Tibial nerve (tissue), 4 donors: Measurements from ENCODE around the gene XRN2. TPM values are rescaled to one million over a fixed set of nuclear protein-coding genes. Genes with fewer than 3 reads are reported as not detected.

Experiments
- DNase-seq, 2 donors: peaks; one replicate each; pipeline ENCODE4 v3.0.0-alpha.2; 2019; ENCODE audit warnings: low spot score in 2 of 2
- H3K27ac ChIP-seq, 4 donors: fragments of 200-600 bp; sonication (generic) in 3 of 4; one replicate each; pipeline ENCODE4 v1.5.1; 2017 to 2019; ENCODE audit warnings: mild to moderate bottlenecking in 1 of 4
- H3K27me3 ChIP-seq, 2 donors: fragments of 200-600 bp; sonication (generic) in 1 of 2; one replicate each; pipeline versions ENCODE4 v1.5.1 to v1.6.0; 2017 to 2019
- H3K36me3 ChIP-seq, 3 donors: fragments of 200-600 bp; sonication (generic); one replicate each; pipeline ENCODE4 v1.5.1; 2018 to 2019
- H3K4me1 ChIP-seq, 4 donors: fragments of 200-600 bp; sonication (generic) in 3 of 4; one replicate each; pipeline ENCODE4 v1.5.1; 2017 to 2019
- H3K4me3 ChIP-seq, 4 donors: fragments of 200-600 bp; sonication (generic) in 3 of 4; one replicate each; pipeline ENCODE4 v1.5.1; 2017 to 2019; ENCODE audit warnings: mild to moderate bottlenecking in 1 of 4, moderate library complexity in 1 of 4
- H3K9me3 ChIP-seq, 4 donors: fragments of 200-600 bp; sonication (generic) in 3 of 4; one replicate each; pipeline ENCODE4 v1.5.1; 2017 to 2019
- EP300 ChIP-seq, 2 donors: sonication (generic); formaldehyde crosslinking; IDR thresholded peaks; one replicate each; pipeline ENCODE4 v1.6.1; 2017; ENCODE audit warnings: antibody characterized with exemption in 2 of 2, mild to moderate bottlenecking in 1 of 2
- POLR2A ChIP-seq, 2 donors: fragments of 450-650 bp; IDR thresholded peaks; one replicate each; pipeline ENCODE4 v1.6.1; 2017; ENCODE audit warnings: antibody characterized with exemption in 2 of 2, mild to moderate bottlenecking in 2 of 2, moderate library complexity in 2 of 2
- WGBS, 2 donors: methylation state at CpG; one replicate each; pipeline ENCODE4 v1.1.5; 2018; 5-methylcytosine and 5-hydroxymethylcytosine counted together
- small RNA-seq: library from RNA; depleted of rRNA; stranded (forward); fragments of <200 nt; gene quantifications from one replicate; pipeline ENCODE3, GENCODE V24; 2016
- total RNA-seq, 4 donors: library from RNA; depleted of rRNA; stranded (reverse); fragments of >200 nt; gene quantifications; one replicate each; pipeline ENCODE4 v1.1.0, GENCODE V29; 2016
- TF ChIP-seq, protein P1 (sequence below), 5 experiments: fragments of 200-600 bp in 3 of 5; fragments of 450-650 bp in 2 of 5; sonication (generic) in 3 of 5; IDR thresholded peaks; one replicate each; pipeline ENCODE4 v1.5.1; 2016 to 2019; ENCODE audit warnings: antibody characterized with exemption in 5 of 5, mild to moderate bottlenecking in 3 of 5, moderate library complexity in 2 of 5

XRN2 gene
- total RNA-seq, 4 donors from 2014 or later: 46.1 to 58.2 (median 53.0) TPM

DNA sequence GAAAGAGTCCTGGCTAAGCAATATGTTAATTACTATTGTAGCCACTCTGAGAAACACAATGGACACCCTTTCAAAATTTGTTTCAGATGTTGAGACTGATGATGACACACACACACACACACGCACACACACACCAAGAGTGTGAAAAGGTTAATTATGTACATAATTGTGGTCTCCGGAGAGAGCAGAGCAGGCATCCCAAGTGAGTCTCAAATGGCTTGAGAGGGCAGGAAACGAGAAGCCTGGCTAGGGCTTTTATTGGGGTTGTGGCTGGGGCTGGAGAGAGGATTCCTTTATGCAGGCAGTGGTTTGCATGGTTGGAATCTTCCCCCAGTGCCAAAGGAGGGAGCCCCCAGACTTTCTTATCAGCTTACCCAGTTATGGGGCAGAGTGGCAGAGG is 132.4 kb downstream of the XRN2 start:
- DNase-seq: no peak
- H3K27me3 ChIP-seq: no peaks in the 10 kb centered on the region
- no peak for TF ChIP-seq POLR2A (IDR thresholded peaks at IDR 0.05)
- TF ChIP-seq EP300 (IDR thresholded peaks at IDR 0.05): no peak
- TF ChIP-seq, protein P1, sequence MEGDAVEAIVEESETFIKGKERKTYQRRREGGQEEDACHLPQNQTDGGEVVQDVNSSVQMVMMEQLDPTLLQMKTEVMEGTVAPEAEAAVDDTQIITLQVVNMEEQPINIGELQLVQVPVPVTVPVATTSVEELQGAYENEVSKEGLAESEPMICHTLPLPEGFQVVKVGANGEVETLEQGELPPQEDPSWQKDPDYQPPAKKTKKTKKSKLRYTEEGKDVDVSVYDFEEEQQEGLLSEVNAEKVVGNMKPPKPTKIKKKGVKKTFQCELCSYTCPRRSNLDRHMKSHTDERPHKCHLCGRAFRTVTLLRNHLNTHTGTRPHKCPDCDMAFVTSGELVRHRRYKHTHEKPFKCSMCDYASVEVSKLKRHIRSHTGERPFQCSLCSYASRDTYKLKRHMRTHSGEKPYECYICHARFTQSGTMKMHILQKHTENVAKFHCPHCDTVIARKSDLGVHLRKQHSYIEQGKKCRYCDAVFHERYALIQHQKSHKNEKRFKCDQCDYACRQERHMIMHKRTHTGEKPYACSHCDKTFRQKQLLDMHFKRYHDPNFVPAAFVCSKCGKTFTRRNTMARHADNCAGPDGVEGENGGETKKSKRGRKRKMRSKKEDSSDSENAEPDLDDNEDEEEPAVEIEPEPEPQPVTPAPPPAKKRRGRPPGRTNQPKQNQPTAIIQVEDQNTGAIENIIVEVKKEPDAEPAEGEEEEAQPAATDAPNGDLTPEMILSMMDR (IDR thresholded peaks at IDR 0.05): no peak
- H3K4me1 ChIP-seq: no peaks in the 10 kb centered on the region
- no peak overlapping the region for H3K4me3 ChIP-seq
- no peaks in the 10 kb centered on the region for H3K9me3 ChIP-seq
- 11 to 20% methylated on average over 3 of the region's 3 CpGs for WGBS, 2 donors
- no peaks in the 10 kb centered on the region for H3K36me3 ChIP-seq
- no peak overlapping the region for H3K27ac ChIP-seq

DNA sequence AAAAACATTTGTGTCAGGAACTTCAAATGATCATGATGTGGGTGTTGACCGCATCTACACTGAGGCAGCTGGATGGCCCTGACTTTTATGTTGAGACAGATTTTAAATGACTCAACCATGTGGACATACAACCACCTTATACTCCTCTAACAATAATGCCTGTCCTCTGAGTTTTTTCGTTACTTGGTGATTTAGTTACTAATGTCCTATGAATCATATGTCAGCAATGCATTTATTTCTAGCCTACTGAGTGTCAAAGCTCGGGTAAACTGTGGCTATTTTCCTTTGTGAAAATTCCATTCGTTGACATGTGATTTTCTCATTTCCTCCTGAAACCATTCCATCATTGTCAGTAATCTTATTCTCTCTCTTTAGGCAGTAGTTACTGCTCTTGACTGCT is 133.1 kb downstream of the XRN2 start:
- TF ChIP-seq EP300 (IDR thresholded peaks at IDR 0.05) (no peak), POLR2A (IDR thresholded peaks at IDR 0.05) (no peak)
- 43 to 46% methylated on average over 4 of the region's 4 CpGs for WGBS, 2 donors

DNA sequence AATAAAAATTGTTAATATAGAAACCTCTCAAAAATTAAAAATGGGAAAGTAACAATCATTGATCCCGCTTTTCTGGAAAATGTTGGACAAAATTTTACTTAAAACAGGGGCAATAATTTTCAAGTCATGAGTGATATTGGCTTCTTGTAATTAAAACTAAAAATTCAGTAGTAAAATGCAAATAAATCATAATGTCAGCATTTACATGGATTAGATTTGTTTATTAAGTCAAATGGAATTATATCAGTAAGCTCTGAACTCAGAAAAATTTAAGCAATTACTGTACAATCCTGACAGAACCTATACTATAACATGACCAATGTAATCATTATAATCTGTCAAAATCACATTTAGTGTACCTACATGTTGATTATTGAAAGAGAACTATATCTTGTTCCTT is 134.1 kb downstream of the XRN2 start:
- Histone ChIP-seq H3K4me1 (no peaks in the 10 kb centered on the region), H3K27ac (no peak overlapping the region), H3K9me3 (no peaks in the 10 kb centered on the region), H3K4me3 (no peak overlapping the region), H3K27me3 (no peaks in the 10 kb centered on the region), H3K36me3 (no peaks in the 10 kb centered on the region)
- 93 to 95% methylated on average over 1 of the region's 1 CpG for WGBS, 2 donors
- TF ChIP-seq, protein P1 (IDR thresholded peaks at IDR 0.05): no peak
- TF ChIP-seq EP300 (IDR thresholded peaks at IDR 0.05) (no peak), POLR2A (IDR thresholded peaks at IDR 0.05) (no peak)
- DNase-seq: no peak

More for the DNA sequence above, 133.1 kb downstream of the XRN2 start:
- Histone ChIP-seq H3K36me3 (no peaks in the 10 kb centered on the region), H3K27me3 (no peaks in the 10 kb centered on the region), H3K4me1 (no peaks in the 10 kb centered on the region), H3K9me3 (no peaks in the 10 kb centered on the region), H3K4me3 (no peak overlapping the region), H3K27ac (no peak overlapping the region)
- no peak for DNase-seq

DNA sequence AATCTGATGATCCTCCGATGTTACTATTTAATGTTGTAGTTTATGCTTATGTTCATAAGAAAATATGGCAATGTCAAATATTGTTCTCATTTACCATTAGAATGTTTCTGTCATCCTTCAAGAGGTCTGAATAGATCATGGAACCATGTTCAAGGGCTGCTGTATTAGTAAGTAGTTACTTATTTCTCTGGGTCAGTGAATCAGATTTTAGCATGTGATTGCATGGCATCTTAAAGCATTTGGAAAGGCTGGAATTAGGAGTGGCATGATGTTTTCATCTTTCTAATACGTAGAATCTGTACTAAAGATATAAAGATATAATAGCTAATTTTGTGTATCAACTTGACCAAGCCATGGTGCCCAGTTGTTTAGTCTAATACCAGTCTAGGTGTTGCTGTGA is 134.7 kb downstream of the XRN2 start:
- no peak overlapping the region for H3K4me3 ChIP-seq
- 88 to 91% methylated on average over 2 of the region's 2 CpGs for WGBS, 2 donors
- H3K27ac ChIP-seq: no peak overlapping the region
- no peaks in the 10 kb centered on the region for H3K4me1 ChIP-seq
- no peaks in the 10 kb centered on the region for H3K36me3 ChIP-seq
- no peak for DNase-seq
- no peaks in the 10 kb centered on the region for H3K9me3 ChIP-seq
- TF ChIP-seq EP300 (IDR thresholded peaks at IDR 0.05): no peak
- TF ChIP-seq POLR2A (IDR thresholded peaks at IDR 0.05): no peak
- TF ChIP-seq, protein P1 (IDR thresholded peaks at IDR 0.05): no peak
- H3K27me3 ChIP-seq: no peaks in the 10 kb centered on the region

Small RNAs within 50 kb of the gene (small RNA-seq; reads per million reads assigned to genes)
- not detected for gene RN7SKP140

Other genes starting within 250 kb of the XRN2 start
- gene LINC00237, start 197.0 kb upstream of the XRN2 start, total RNA-seq: not detected
- 10 to 100 TPM; 19.8 to 58.6 (median 54.9) TPM for gene KIZ, start 177.2 kb upstream of the XRN2 start, total RNA-seq
- not detected for gene NKX2-4, start 94.2 kb downstream of the XRN2 start, total RNA-seq
- gene NKX2-2, start 210.7 kb downstream of the XRN2 start, total RNA-seq: not detected